DOHH2 (cell line): ENCODE results near the gene TBX3.

ENCODE experiments used
- H3F3A ChIP-seq: fragments of 200-600 bp; sonication (generic), shearing (Covaris generic); 2 replicates; pipeline ENCODE4 v1.6.0; 2016; ENCODE audit warnings: antibody characterized with exemption, mild to moderate bottlenecking; ENCODE audit not compliant: control insufficient read depth, insufficient read depth
- H3K27ac ChIP-seq: fragments of 200-600 bp; sonication (generic); 2 replicates; pipeline ENCODE4 v1.5.1; 2014; ENCODE audit warnings: low read depth, mild to moderate bottlenecking, low read length, moderate library complexity
- H3K27me3 ChIP-seq: fragments of 200-600 bp; sonication (generic); 2 replicates; pipeline ENCODE4 v1.6.1; 2014; ENCODE audit warnings: mild to moderate bottlenecking, low read length, mixed read lengths; ENCODE audit not compliant: control insufficient read depth
- H3K36me3 ChIP-seq: fragments of 200-600 bp; sonication (generic); 2 replicates; pipeline ENCODE4 v1.6.1; 2014; ENCODE audit warnings: mild to moderate bottlenecking, low read length, moderate library complexity, mixed read lengths; ENCODE audit not compliant: control insufficient read depth
- H3K4me1 ChIP-seq: fragments of 200-600 bp; sonication (generic); 2 replicates; pipeline ENCODE4 v1.6.1; 2014; ENCODE audit warnings: mild to moderate bottlenecking, low read length, mixed read lengths; ENCODE audit not compliant: control insufficient read depth
- H3K4me2 ChIP-seq: fragments of 200-600 bp; sonication (generic); 2 replicates; pipeline ENCODE4 v1.6.0; 2014; ENCODE audit warnings: mild to moderate bottlenecking, low read length, moderate library complexity
- H3K4me3 ChIP-seq: fragments of 200-600 bp; sonication (generic); 2 replicates; pipeline ENCODE4 v1.5.1; 2014; ENCODE audit warnings: mild to moderate bottlenecking, low read length, mixed read lengths
- H3K79me2 ChIP-seq: fragments of 200-600 bp; sonication (generic); 2 replicates; pipeline ENCODE4 v1.6.1; 2014; ENCODE audit warnings: mild to moderate bottlenecking, low read length, mixed read lengths; ENCODE audit not compliant: control insufficient read depth
- H3K9me2 ChIP-seq: fragments of 200-600 bp; sonication (generic); replicated peaks from 2 replicates; pipeline ENCODE4 v1.6.1; 2014; ENCODE audit warnings: mild to moderate bottlenecking, low read length, mixed read lengths; ENCODE audit not compliant: control insufficient read depth
- H3K9me3 ChIP-seq: fragments of 200-600 bp; sonication (generic); 2 replicates; pipeline ENCODE4 v1.6.1; 2014; ENCODE audit warnings: antibody characterized with exemption, low read length, mixed read lengths; ENCODE audit not compliant: control insufficient read depth, insufficient read depth
- H4K20me1 ChIP-seq: fragments of 200-600 bp; sonication (generic); 2 replicates; pipeline ENCODE4 v1.6.0; 2014; ENCODE audit warnings: low read depth, mild to moderate bottlenecking, antibody characterized with exemption, low read length, moderate library complexity; ENCODE audit not compliant: control insufficient read depth, insufficient read depth
- EZH2phosphoT487 ChIP-seq: fragments of 200-600 bp; sonication (generic); IDR thresholded peaks from 2 replicates; pipeline ENCODE4 v1.6.1; 2017; ENCODE audit warnings: borderline replicate concordance, mild to moderate bottlenecking, antibody characterized with exemption, low read length, moderate library complexity, mixed read lengths
- TF ChIP-seq, protein P1 (sequence below): fragments of 200-600 bp; sonication (generic); IDR thresholded peaks from one replicate; pipeline ENCODE4 v1.5.1; 2014; ENCODE audit warnings: antibody characterized with exemption, mild to moderate bottlenecking, low read depth, low read length; ENCODE audit not compliant: poor library complexity, severe bottlenecking

Gene TBX3

GRCh38 chr12:114721266-114721665 lies 37.3 kb upstream of the TBX3 start:
- no peak overlapping the region for H3K4me3 ChIP-seq
- no peaks in the 10 kb centered on the region for H3K4me1 ChIP-seq
- no peaks in the 10 kb centered on the region for H4K20me1 ChIP-seq
- no peak overlapping the region for H3K27ac ChIP-seq
- H3F3A ChIP-seq, result no peaks in the 10 kb centered on the region
- H3K9me2 ChIP-seq, result no peaks in the 10 kb centered on the region
- TF ChIP-seq, protein P1, sequence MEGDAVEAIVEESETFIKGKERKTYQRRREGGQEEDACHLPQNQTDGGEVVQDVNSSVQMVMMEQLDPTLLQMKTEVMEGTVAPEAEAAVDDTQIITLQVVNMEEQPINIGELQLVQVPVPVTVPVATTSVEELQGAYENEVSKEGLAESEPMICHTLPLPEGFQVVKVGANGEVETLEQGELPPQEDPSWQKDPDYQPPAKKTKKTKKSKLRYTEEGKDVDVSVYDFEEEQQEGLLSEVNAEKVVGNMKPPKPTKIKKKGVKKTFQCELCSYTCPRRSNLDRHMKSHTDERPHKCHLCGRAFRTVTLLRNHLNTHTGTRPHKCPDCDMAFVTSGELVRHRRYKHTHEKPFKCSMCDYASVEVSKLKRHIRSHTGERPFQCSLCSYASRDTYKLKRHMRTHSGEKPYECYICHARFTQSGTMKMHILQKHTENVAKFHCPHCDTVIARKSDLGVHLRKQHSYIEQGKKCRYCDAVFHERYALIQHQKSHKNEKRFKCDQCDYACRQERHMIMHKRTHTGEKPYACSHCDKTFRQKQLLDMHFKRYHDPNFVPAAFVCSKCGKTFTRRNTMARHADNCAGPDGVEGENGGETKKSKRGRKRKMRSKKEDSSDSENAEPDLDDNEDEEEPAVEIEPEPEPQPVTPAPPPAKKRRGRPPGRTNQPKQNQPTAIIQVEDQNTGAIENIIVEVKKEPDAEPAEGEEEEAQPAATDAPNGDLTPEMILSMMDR, result no peak
- H3K79me2 ChIP-seq, result no peaks in the 10 kb centered on the region
- no peaks in the 10 kb centered on the region for H3K9me3 ChIP-seq
- H3K4me2 ChIP-seq, result no peak overlapping the region
- no peaks in the 10 kb centered on the region for H3K36me3 ChIP-seq
- no peaks in the 10 kb centered on the region for H3K27me3 ChIP-seq

GRCh38 chr12:114713466-114714215 lies 29.7 kb upstream of the TBX3 start:
- no peak overlapping the region for H3K27ac ChIP-seq
- no peaks in the 10 kb centered on the region for H3F3A ChIP-seq
- H3K4me3 ChIP-seq, result no peak overlapping the region
- no peak overlapping the region for H3K4me2 ChIP-seq
- H3K9me3 ChIP-seq, result peaks cover 3% of the 10 kb centered on the region; the same call in 1 of the 2 replicates
- no peaks in the 10 kb centered on the region for H3K27me3 ChIP-seq
- H3K4me1 ChIP-seq, result no peaks in the 10 kb centered on the region
- TF ChIP-seq, protein P1, result no peak
- no peak for TF ChIP-seq EZH2phosphoT487
- H3K36me3 ChIP-seq, result no peaks in the 10 kb centered on the region
- no peaks in the 10 kb centered on the region for H4K20me1 ChIP-seq
- no peaks in the 10 kb centered on the region for H3K79me2 ChIP-seq
- no peaks in the 10 kb centered on the region for H3K9me2 ChIP-seq

GRCh38 chr12:114711689-114712152 lies 27.7 kb upstream of the TBX3 start:
- Histone ChIP-seq H3K4me1 (no peaks in the 10 kb centered on the region), H3K9me2 (no peaks in the 10 kb centered on the region), H3K9me3 (peaks cover 3% of the 10 kb centered on the region; the same call in 1 of the 2 replicates), H3K79me2 (no peaks in the 10 kb centered on the region), H3K4me2 (no peak overlapping the region), H3K27ac (no peak overlapping the region), H3K4me3 (no peak overlapping the region), H4K20me1 (no peaks in the 10 kb centered on the region), H3F3A (no peaks in the 10 kb centered on the region), H3K27me3 (no peaks in the 10 kb centered on the region), H3K36me3 (no peaks in the 10 kb centered on the region)
- TF ChIP-seq, protein P1, result no peak
- TF ChIP-seq EZH2phosphoT487, result no peak
